WTC11 (cell line): Measurements from ENCODE around the gene PPTC7. TPM values are rescaled to one million over a fixed set of nuclear protein-coding genes. Genes with fewer than 3 reads are reported as not detected.

Experiments
- ATAC-seq: fragments of 200-7000 bp; cut with Tn5 transposase; 2 replicates; pipeline ENCODE4 v1.10.0; 2021; ENCODE audit warnings: mild to moderate bottlenecking, moderate library complexity
- CTCF ChIA-PET: fragments of 300-600 bp; sonication (Branson Sonifier 250); formaldehyde crosslinking; loops from one replicate; lab custom pipeline; 2021; ENCODE audit warnings: antibody characterized with exemption; lab: Charles Lee
- POLR2A ChIA-PET: fragments of 350-600 bp; sonication (Branson Sonifier 250); formaldehyde crosslinking; loops from one replicate; lab custom pipeline; 2021; ENCODE audit warnings: antibody characterized with exemption; lab: Charles Lee
- DNase-seq: peaks from one replicate; pipeline ENCODE4 v3.0.0; 2021; ENCODE audit warnings: low spot score
- H3K27ac Mint-ChIP-seq: 2 replicates; pipeline ENCODE4 v1.8.0; 2021; ENCODE audit warnings: mixed read lengths
- H3K27me3 Mint-ChIP-seq: 2 replicates; pipeline ENCODE4 v1.8.0; 2021; ENCODE audit warnings: low read depth, mild to moderate bottlenecking, moderate library complexity, mixed read lengths
- H3K36me3 Mint-ChIP-seq: 2 replicates; pipeline ENCODE4 v1.8.0; 2021; ENCODE audit warnings: mixed read lengths
- H3K4me1 Mint-ChIP-seq: 2 replicates; pipeline ENCODE4 v1.8.0; 2022; ENCODE audit warnings: mixed read lengths
- H3K4me3 Mint-ChIP-seq: 2 replicates; pipeline ENCODE4 v1.8.0; 2021; ENCODE audit warnings: mild to moderate bottlenecking, moderate library complexity, mixed read lengths
- H3K9me3 Mint-ChIP-seq: 2 replicates; pipeline ENCODE4 v1.8.0; 2021; ENCODE audit warnings: mixed read lengths
- ATF1 ChIP-seq: sonication (generic); formaldehyde crosslinking; IDR thresholded peaks from 2 replicates; pipeline ENCODE4 v1.8.1; 2023; ENCODE audit warnings: mild to moderate bottlenecking, moderate library complexity, missing genetic modification reagents
- KAT7 ChIP-seq: sonication (generic); formaldehyde crosslinking; IDR thresholded peaks from 2 replicates; pipeline ENCODE4 v1.8.1; 2023; ENCODE audit warnings: missing genetic modification reagents, mild to moderate bottlenecking, borderline replicate concordance
- MXD4 ChIP-seq: fragments of 250-450 bp; sonication (Bioruptor Pico); IDR thresholded peaks from 2 replicates; pipeline ENCODE4 v1.8.0; 2021; ENCODE audit warnings: mild to moderate bottlenecking, moderate library complexity, borderline replicate concordance
- MYBL2 ChIP-seq: sonication (generic); formaldehyde crosslinking; IDR thresholded peaks from 2 replicates; pipeline ENCODE4 v1.8.1; 2023; ENCODE audit warnings: mild to moderate bottlenecking, moderate library complexity, missing genetic modification reagents
- NR1H2 ChIP-seq: sonication (generic); formaldehyde crosslinking; IDR thresholded peaks from 2 replicates; pipeline ENCODE4 v1.9.0; 2021; ENCODE audit warnings: mild to moderate bottlenecking, moderate library complexity, missing genetic modification reagents
- SMAD3 ChIP-seq: sonication (generic); formaldehyde crosslinking; IDR thresholded peaks from 2 replicates; pipeline ENCODE4 v1.8.0; 2022; ENCODE audit warnings: missing genetic modification reagents, mild to moderate bottlenecking, borderline replicate concordance
- SMAD4 ChIP-seq: sonication (generic); formaldehyde crosslinking; IDR thresholded peaks from 2 replicates; pipeline ENCODE4 v1.8.0; 2022; ENCODE audit warnings: mild to moderate bottlenecking, missing genetic modification reagents
- TCF7 ChIP-seq: sonication (generic); formaldehyde crosslinking; IDR thresholded peaks from 2 replicates; pipeline ENCODE4 v1.8.0; 2022; ENCODE audit warnings: mild to moderate bottlenecking, low read depth, missing genetic modification reagents, moderate library complexity
- TP53 ChIP-seq: sonication (generic); formaldehyde crosslinking; IDR thresholded peaks from 2 replicates; pipeline ENCODE4 v1.8.1; 2023; ENCODE audit warnings: mild to moderate bottlenecking, missing genetic modification reagents
- ZNF416 ChIP-seq: fragments of 250-450 bp; sonication (Bioruptor Pico); IDR thresholded peaks from 2 replicates; pipeline ENCODE4 v1.9.0; 2021; ENCODE audit warnings: mild to moderate bottlenecking, inconsistent platforms
- total RNA-seq: library from RNA; stranded (reverse); gene quantifications from 3 replicates; pipeline ENCODE4 v1.2.3, GENCODE V29; 2021
- TF ChIP-seq, protein P1 (sequence below): sonication (generic); formaldehyde crosslinking; IDR thresholded peaks from 2 replicates; pipeline ENCODE4 v1.8.0; 2023; ENCODE audit warnings: mild to moderate bottlenecking, missing genetic modification reagents
- TF ChIP-seq, protein P2 (sequence below): sonication (generic); formaldehyde crosslinking; IDR thresholded peaks from 2 replicates; pipeline ENCODE4 v1.8.0; 2022; ENCODE audit warnings: mild to moderate bottlenecking, missing genetic modification reagents
- TF ChIP-seq, protein P3 (sequence below): sonication (generic); formaldehyde crosslinking; IDR thresholded peaks from 2 replicates; pipeline ENCODE4 v1.8.1; 2023; ENCODE audit warnings: mild to moderate bottlenecking, missing genetic modification reagents, moderate library complexity
- TF ChIP-seq, protein P4 (sequence below): sonication (generic); formaldehyde crosslinking; IDR thresholded peaks from 2 replicates; pipeline ENCODE4 v1.8.1; 2022; ENCODE audit warnings: low read depth, missing genetic modification reagents, borderline replicate concordance
- TF ChIP-seq, protein P5 (sequence below): fragments of 250-450 bp; sonication (Bioruptor Pico); IDR thresholded peaks from 2 replicates; pipeline ENCODE4 v1.9.0; 2021; ENCODE audit warnings: mild to moderate bottlenecking
- TF ChIP-seq, protein P6 (sequence below): fragments of 250-450 bp; sonication (Bioruptor Pico); IDR thresholded peaks from 2 replicates; pipeline ENCODE4 v1.9.0; 2021; ENCODE audit warnings: mild to moderate bottlenecking
- TF ChIP-seq, protein P7 (sequence below): fragments of 250-450 bp; sonication (Bioruptor Pico); IDR thresholded peaks from 2 replicates; pipeline ENCODE4 v1.9.0; 2021; ENCODE audit warnings: mild to moderate bottlenecking, borderline replicate concordance
- TF ChIP-seq, protein P8 (sequence below): sonication (generic); formaldehyde crosslinking; IDR thresholded peaks from 2 replicates; pipeline ENCODE4 v1.8.1; 2022; ENCODE audit warnings: missing genetic modification reagents, borderline replicate concordance
- TF ChIP-seq, protein P9 (sequence below): fragments of 250-450 bp; sonication (Bioruptor Pico); IDR thresholded peaks from 2 replicates; pipeline ENCODE4 v2.1.2; 2022; ENCODE audit warnings: mild to moderate bottlenecking, moderate library complexity

Gene PPTC7
- total RNA-seq, 1 experiment from 2014 or later: 15.6 TPM

DNA sequence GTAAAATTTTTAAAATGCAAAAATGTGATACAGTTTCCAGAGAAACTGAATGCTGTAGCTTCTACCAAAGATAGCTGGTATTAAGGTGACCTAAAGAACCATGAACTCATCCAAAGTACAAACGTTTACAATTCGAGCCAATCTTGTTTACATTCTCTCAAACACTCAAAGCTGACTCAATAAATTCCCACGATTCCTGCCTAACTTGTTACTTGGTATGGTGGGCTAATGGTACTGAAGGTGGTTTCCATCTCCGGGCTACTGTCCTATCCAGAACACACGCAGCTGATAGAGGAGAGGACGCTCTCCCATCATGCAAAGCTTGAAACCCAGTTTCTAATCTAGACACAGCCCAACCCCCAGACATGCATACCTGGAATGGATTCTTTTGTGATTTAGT, 49.5 kb downstream of the PPTC7 start (continued):
- TF ChIP-seq, protein P1, sequence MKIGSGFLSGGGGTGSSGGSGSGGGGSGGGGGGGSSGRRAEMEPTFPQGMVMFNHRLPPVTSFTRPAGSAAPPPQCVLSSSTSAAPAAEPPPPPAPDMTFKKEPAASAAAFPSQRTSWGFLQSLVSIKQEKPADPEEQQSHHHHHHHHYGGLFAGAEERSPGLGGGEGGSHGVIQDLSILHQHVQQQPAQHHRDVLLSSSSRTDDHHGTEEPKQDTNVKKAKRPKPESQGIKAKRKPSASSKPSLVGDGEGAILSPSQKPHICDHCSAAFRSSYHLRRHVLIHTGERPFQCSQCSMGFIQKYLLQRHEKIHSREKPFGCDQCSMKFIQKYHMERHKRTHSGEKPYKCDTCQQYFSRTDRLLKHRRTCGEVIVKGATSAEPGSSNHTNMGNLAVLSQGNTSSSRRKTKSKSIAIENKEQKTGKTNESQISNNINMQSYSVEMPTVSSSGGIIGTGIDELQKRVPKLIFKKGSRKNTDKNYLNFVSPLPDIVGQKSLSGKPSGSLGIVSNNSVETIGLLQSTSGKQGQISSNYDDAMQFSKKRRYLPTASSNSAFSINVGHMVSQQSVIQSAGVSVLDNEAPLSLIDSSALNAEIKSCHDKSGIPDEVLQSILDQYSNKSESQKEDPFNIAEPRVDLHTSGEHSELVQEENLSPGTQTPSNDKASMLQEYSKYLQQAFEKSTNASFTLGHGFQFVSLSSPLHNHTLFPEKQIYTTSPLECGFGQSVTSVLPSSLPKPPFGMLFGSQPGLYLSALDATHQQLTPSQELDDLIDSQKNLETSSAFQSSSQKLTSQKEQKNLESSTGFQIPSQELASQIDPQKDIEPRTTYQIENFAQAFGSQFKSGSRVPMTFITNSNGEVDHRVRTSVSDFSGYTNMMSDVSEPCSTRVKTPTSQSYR: no peak
- TF ChIP-seq, protein P2, sequence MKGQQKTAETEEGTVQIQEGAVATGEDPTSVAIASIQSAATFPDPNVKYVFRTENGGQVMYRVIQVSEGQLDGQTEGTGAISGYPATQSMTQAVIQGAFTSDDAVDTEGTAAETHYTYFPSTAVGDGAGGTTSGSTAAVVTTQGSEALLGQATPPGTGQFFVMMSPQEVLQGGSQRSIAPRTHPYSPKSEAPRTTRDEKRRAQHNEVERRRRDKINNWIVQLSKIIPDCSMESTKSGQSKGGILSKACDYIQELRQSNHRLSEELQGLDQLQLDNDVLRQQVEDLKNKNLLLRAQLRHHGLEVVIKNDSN (CRISPR knock-in tag): no peak
- TF ChIP-seq SMAD3 (CRISPR knock-in tag) (no peak), ZNF416 (CRISPR knock-in tag) (no peak), MXD4 (CRISPR knock-in tag) (no peak)
- TF ChIP-seq, protein P3, sequence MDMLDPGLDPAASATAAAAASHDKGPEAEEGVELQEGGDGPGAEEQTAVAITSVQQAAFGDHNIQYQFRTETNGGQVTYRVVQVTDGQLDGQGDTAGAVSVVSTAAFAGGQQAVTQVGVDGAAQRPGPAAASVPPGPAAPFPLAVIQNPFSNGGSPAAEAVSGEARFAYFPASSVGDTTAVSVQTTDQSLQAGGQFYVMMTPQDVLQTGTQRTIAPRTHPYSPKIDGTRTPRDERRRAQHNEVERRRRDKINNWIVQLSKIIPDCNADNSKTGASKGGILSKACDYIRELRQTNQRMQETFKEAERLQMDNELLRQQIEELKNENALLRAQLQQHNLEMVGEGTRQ (CRISPR knock-in tag): no peak
- TF ChIP-seq, protein P4, sequence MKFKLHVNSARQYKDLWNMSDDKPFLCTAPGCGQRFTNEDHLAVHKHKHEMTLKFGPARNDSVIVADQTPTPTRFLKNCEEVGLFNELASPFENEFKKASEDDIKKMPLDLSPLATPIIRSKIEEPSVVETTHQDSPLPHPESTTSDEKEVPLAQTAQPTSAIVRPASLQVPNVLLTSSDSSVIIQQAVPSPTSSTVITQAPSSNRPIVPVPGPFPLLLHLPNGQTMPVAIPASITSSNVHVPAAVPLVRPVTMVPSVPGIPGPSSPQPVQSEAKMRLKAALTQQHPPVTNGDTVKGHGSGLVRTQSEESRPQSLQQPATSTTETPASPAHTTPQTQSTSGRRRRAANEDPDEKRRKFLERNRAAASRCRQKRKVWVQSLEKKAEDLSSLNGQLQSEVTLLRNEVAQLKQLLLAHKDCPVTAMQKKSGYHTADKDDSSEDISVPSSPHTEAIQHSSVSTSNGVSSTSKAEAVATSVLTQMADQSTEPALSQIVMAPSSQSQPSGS: no peak
- TF ChIP-seq, protein P5, sequence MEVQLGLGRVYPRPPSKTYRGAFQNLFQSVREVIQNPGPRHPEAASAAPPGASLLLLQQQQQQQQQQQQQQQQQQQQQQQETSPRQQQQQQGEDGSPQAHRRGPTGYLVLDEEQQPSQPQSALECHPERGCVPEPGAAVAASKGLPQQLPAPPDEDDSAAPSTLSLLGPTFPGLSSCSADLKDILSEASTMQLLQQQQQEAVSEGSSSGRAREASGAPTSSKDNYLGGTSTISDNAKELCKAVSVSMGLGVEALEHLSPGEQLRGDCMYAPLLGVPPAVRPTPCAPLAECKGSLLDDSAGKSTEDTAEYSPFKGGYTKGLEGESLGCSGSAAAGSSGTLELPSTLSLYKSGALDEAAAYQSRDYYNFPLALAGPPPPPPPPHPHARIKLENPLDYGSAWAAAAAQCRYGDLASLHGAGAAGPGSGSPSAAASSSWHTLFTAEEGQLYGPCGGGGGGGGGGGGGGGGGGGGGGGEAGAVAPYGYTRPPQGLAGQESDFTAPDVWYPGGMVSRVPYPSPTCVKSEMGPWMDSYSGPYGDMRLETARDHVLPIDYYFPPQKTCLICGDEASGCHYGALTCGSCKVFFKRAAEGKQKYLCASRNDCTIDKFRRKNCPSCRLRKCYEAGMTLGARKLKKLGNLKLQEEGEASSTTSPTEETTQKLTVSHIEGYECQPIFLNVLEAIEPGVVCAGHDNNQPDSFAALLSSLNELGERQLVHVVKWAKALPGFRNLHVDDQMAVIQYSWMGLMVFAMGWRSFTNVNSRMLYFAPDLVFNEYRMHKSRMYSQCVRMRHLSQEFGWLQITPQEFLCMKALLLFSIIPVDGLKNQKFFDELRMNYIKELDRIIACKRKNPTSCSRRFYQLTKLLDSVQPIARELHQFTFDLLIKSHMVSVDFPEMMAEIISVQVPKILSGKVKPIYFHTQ: no peak

DNA sequence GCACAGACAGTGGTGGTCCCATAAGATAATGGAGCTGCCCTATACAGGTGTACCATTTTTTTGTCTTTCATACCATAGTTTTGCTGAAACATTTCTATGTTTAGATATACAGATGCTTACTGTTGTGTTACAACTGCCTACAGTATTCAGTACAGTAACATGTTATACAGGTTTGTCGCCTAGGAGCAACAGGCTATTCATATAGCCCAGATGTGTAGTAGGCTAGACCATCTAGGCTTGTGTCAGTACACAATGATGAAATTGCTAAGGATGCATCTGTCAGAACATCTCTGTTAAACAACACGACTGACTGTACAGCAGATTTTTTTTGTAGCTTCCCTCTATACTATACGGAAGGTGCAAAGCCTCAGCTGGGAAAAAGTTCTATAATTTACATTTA, 50.5 kb downstream of the PPTC7 start:
- H3K4me1 Mint-ChIP-seq: peaks cover 7% of the 10 kb centered on the region
- H3K4me3 Mint-ChIP-seq: no peak overlapping the region
- H3K9me3 Mint-ChIP-seq: no peaks in the 10 kb centered on the region
- no peaks in the 10 kb centered on the region for H3K27me3 Mint-ChIP-seq
- peaks cover 12% of the 10 kb centered on the region for H3K36me3 Mint-ChIP-seq
- CTCF ChIA-PET: no interaction called here
- ATAC-seq (no peak), DNase-seq (no peak)
- no peak overlapping the region for H3K27ac Mint-ChIP-seq
- POLR2A ChIA-PET: no interaction called here
- no peak for TF ChIP-seq TCF7 (CRISPR knock-in tag)
- no peak for TF ChIP-seq SMAD4 (CRISPR knock-in tag)
- TF ChIP-seq, protein P6, sequence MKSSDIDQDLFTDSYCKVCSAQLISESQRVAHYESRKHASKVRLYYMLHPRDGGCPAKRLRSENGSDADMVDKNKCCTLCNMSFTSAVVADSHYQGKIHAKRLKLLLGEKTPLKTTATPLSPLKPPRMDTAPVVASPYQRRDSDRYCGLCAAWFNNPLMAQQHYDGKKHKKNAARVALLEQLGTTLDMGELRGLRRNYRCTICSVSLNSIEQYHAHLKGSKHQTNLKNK (CRISPR knock-in tag): no peak
- TF ChIP-seq TP53: no peak
- TF ChIP-seq, protein P7, sequence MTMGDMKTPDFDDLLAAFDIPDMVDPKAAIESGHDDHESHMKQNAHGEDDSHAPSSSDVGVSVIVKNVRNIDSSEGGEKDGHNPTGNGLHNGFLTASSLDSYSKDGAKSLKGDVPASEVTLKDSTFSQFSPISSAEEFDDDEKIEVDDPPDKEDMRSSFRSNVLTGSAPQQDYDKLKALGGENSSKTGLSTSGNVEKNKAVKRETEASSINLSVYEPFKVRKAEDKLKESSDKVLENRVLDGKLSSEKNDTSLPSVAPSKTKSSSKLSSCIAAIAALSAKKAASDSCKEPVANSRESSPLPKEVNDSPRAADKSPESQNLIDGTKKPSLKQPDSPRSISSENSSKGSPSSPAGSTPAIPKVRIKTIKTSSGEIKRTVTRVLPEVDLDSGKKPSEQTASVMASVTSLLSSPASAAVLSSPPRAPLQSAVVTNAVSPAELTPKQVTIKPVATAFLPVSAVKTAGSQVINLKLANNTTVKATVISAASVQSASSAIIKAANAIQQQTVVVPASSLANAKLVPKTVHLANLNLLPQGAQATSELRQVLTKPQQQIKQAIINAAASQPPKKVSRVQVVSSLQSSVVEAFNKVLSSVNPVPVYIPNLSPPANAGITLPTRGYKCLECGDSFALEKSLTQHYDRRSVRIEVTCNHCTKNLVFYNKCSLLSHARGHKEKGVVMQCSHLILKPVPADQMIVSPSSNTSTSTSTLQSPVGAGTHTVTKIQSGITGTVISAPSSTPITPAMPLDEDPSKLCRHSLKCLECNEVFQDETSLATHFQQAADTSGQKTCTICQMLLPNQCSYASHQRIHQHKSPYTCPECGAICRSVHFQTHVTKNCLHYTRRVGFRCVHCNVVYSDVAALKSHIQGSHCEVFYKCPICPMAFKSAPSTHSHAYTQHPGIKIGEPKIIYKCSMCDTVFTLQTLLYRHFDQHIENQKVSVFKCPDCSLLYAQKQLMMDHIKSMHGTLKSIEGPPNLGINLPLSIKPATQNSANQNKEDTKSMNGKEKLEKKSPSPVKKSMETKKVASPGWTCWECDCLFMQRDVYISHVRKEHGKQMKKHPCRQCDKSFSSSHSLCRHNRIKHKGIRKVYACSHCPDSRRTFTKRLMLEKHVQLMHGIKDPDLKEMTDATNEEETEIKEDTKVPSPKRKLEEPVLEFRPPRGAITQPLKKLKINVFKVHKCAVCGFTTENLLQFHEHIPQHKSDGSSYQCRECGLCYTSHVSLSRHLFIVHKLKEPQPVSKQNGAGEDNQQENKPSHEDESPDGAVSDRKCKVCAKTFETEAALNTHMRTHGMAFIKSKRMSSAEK: no peak
- no peak for TF ChIP-seq NR1H2 (CRISPR knock-in tag)
- TF ChIP-seq KAT7: no peak
- TF ChIP-seq, protein P8, sequence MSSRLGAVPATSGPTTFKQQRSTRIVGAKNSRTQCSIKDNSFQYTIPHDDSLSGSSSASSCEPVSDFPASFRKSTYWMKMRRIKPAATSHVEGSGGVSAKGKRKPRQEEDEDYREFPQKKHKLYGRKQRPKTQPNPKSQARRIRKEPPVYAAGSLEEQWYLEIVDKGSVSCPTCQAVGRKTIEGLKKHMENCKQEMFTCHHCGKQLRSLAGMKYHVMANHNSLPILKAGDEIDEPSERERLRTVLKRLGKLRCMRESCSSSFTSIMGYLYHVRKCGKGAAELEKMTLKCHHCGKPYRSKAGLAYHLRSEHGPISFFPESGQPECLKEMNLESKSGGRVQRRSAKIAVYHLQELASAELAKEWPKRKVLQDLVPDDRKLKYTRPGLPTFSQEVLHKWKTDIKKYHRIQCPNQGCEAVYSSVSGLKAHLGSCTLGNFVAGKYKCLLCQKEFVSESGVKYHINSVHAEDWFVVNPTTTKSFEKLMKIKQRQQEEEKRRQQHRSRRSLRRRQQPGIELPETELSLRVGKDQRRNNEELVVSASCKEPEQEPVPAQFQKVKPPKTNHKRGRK (CRISPR knock-in tag): no peak
- no peak for TF ChIP-seq ZNF416 (CRISPR knock-in tag)
- TF ChIP-seq MYBL2 (CRISPR knock-in tag): no peak
- TF ChIP-seq, protein P9, sequence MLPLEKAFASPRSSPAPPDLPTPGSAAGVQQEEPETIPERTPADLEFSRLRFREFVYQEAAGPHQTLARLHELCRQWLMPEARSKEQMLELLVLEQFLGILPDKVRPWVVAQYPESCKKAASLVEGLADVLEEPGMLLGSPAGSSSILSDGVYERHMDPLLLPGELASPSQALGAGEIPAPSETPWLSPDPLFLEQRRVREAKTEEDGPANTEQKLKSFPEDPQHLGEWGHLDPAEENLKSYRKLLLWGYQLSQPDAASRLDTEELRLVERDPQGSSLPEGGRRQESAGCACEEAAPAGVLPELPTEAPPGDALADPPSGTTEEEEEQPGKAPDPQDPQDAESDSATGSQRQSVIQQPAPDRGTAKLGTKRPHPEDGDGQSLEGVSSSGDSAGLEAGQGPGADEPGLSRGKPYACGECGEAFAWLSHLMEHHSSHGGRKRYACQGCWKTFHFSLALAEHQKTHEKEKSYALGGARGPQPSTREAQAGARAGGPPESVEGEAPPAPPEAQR (CRISPR knock-in tag): no peak
- no peak for TF ChIP-seq ATF1
